NCI-H774 (cell line): ENCODE data around the gene HNRNPL.
"Not testable (repeated sequence)": the region's sequence is repeated elsewhere in the genome, so short reads cannot be mapped to it uniquely, and the experiment has no call there.

Source experiments
- DNase-seq: peaks from one replicate; lab custom pipeline; 2025; lab: John Stamatoyannopoulos, UW

The HNRNPL gene

DNA sequence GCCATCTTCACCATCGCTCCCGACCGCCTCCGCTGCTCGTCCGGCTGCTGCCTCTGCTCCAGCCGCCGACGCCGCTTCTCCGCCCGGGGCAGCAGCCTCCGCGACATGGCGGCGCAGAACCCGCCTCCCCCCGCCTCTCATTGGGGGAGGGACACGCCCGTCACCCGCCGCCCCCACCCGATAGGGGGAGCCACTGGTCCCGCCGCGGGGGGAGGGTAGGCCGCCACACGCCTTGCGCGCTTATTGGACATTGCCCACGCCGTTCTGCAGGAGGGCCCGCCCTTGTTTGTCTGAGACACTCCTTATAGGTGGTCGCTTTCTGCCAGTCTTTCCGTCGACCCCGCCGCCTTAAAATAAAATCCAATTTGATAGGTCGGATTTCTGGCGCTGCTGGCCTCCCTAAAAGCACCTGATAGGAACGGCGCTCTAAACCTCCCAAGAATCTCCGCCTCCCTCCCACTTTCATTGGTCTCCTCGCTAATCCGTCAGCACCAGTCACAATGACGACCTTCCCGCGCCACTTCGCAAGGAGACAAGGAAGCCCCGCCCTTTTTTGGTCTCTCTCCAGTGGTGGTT is at the start of gene HNRNPL:
Gene HNRNPL, minus strand, starts transcription at position 127 of the 576 bp plus-strand sequence. Its CDS starts 20 bp downstream, at position 107.
- peak; percentile 100 for DNase-seq

GRCh38 chr19:38898788-38899446 is 49.1 kb upstream of the HNRNPL start:
- DNase-seq: no peak

- DNase-seq: no peak
Measured at GRCh38 chr19:38894968-38895367, 45.2 kb upstream of the HNRNPL start.

DNA sequence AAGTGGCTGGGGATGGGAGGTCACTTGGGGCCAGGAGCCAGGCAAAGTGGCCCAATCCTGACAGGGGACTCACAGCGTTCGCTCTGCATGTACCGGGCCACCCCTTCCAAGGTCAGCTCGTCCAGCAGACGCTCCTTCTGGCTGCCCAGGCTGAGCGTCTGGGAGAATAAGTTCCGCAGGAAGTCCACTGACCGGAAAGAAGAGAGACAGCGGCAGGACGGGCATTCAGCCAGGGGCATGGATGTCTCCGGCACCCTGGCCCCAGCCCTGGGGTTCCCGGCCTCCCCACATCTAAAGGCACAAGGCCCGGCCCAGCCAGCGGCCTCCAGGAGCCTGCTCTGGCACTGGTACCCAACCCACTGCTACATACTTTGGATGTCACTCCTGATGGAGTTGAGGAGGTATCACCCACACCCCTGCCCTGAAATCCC is 43.6 kb upstream of the HNRNPL start:
- DNase-seq: no peak

DNA sequence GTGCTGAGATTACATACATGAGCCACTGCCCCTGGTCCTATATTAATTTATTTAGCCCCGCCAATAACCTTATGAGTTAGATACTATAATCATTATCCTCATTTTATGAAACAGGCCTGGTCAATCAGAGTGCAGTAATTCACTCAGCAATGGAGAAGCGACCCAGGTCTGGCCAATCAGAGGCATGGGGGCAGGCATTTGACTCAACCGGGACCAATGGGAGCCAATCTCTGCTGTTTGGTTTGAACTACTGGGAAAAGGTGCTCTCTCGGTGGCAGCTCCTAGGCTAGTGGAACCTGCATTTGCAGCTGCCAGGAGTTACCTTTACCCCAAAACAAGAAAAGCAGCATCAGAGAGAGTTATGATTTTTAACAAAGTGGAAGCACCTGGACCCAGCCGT is 43.1 kb upstream of the HNRNPL start:
- DNase-seq: peak; percentile 9

- no peak for DNase-seq
Measured at GRCh38 chr19:38891771-38892170, 42.0 kb upstream of the HNRNPL start.

GRCh38 chr19:38890686-38891085 is 40.9 kb upstream of the HNRNPL start:
- no peak for DNase-seq

DNA sequence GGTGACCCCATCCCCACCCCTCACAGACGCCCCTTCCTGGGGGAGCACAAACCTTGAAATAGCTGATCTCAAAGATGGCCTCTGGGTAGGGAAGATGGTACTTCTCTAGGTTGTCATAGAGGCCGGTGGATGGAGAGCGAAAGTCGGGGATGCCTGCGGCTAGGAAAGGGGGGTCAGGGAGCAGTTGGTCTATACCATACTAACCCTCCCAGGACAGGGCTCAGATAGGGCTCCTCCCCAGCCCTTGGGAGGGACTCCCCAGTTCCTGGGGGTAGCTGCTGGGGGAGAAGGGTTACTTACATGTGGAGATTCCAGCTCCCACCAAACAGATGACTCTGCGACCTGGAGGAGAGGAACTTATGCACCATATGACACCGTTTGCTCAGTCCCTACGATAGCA is 40.0 kb upstream of the HNRNPL start:
- DNase-seq: no peak

DNA sequence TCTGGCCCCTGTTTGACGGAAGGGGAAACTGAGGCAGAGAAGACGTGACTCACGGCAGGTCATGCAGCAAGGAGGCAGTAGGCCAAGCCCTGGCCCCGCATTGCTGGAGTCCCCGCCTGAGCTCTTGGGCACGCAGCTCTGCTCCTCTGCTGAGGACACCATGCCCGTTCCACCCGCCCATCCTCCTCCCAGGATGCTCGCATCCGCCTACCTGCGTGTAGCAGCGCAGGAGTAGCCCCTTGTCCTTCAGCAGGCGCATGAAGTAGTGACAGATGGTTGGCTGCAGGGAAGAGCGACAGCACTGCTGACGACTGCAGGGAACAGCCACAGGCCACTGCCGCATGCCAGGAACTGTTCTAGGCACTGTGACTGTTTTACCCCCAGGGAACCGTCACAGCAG is 39.1 kb upstream of the HNRNPL start:
- no peak for DNase-seq

DNA sequence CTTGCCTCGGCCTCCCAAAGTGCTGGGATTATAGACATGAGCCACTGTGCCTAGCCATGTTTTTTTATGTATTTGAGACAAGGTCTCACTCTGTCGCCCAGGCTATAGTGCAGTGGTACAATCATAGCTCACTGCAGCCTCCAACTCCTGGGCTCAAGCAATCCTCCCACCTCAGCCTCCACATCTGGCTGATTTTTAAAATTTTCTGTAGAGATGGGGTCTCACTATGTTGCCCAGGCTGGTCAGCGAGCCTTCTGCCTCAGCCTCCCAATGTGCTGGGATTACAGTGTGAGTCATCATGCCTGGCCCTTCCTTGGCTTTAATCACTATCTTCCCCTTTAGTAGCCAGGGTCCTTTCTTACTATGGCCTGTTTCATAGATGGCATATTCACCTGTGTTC is 34.9 kb upstream of the HNRNPL start:
- DNase-seq: not testable (repeated sequence)

GRCh38 chr19:38883286-38883685 is 33.5 kb upstream of the HNRNPL start:
- no peak for DNase-seq

- DNase-seq: no peak
Measured at GRCh38 chr19:38880882-38881609, 31.3 kb upstream of the HNRNPL start.

GRCh38 chr19:38880076-38880881 is 30.5 kb upstream of the HNRNPL start:
- no peak for DNase-seq

DNA sequence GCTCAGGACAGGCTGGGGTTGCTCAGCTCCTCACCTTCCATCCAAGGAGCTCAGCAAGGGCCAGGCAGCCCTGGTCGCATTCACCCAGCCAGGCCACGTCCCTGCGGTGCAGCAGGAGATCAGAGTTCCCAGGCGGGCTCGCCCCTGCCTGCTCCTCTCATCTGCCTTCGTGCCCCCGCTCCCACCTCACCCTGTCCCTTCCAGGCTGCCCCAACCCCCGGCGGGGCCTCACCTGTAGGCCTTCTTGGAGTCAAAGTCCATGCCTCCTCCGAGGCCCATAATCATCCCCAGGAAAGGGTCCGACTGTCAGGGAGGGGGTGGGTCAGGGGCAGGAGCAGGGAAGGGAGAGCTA is 29.6 kb upstream of the HNRNPL start:
- no peak for DNase-seq

DNA sequence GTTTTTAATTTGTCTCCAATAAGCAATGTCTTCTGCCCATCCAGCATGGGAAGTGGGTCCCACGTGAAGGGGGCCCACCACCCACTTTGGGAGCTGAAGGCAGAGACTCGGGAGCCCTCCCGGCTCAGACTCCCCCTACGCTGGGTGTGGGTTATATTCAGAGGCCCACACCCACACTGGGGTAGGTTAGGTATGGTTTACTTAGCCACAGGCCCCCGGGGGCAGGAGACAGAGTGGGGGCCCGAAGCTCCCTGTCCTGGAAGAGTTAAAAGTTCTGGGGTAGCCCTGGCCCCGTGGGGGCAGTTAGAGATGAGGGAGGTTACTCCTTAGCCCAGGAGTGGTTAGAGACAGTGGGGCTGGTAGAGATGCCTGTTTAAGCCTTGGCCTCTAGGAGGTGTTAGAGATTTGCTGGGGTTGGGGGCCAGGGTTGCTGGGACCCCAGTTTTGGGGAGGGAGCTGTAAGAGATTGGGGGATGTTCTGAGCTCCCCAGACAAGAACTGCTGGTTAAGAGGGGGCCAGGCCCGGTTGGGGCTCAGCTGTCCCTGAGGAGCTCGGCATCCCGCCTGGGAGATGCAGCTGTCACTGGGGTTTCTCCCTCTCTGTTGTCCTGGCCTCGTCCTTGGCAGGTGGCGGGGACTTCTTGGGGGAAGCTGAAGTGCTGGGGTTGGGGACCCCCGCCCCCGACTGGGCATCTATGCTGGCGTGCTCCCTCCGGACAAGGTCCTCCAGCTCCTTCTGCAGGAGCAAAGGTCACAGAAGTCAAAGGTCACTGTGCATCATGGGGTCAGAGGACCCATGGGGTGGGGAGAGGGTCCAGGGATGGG is 29.0 kb upstream of the HNRNPL start:
- DNase-seq: no peak

DNA sequence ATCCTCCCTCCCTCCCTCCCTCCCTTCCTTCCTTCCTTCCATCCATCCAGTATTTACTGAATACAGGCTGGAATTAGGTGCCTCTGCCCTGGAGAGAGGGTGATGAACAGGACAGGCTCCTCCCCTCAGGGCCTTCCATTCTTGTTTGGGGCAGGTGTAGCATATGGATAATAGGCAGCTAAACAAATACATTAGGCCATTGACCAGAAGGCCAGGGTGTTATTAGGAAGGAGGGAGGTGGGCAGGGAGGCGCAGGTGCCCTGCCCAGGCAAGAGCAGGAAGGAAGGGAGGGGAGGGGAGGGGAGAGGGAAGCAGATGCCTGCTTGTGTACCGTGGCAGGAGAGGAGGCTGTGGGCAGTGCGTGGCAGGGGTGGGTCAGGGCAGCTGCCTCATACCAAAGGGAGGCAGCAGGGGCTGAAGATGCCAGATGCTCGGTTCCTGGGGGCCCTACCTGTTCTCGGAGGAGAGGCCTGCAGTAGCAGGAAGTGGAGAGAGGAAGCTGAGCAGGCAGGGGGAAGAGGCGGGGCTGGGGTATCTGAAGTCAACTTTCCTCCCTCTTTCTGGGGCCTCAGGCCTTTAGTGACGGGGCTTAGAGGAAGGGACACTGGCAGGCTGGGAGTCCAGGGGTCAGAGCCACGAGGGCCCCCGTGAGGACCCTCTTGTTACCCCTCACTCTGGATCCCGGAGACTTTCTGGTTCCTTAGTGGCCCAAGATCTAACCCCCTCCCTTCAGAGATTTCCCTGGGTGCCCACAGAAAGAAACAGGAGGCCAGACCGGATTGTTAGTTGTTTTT is 28.2 kb upstream of the HNRNPL start, which contains the start of gene RINL:
Gene RINL, minus strand, starts transcription at position 495 of the 794 bp plus-strand sequence. CDS start 1,533 bp downstream, outside the sequence.
- DNase-seq: peak; percentile 94

- peak; percentile 22 for DNase-seq
Measured at GRCh38 chr19:38875656-38876395, 26.0 kb upstream of the HNRNPL start.

- DNase-seq: not testable (repeated sequence)
Measured at GRCh38 chr19:38873400-38873799, 23.6 kb upstream of the HNRNPL start.

GRCh38 chr19:38870612-38871011 is 20.8 kb upstream of the HNRNPL start:
- no peak for DNase-seq
